KOPT-K1 (cell line): ENCODE data around the gene HNRNPA3.

Experiments
- H3K27ac ChIP-seq: fragments of 200-600 bp; sonication (generic); 2 replicates; pipeline ENCODE4 v1.5.1; 2016; ENCODE audit warnings: antibody characterized with exemption, mild to moderate bottlenecking, low read depth, low read length; ENCODE audit not compliant: poor library complexity, severe bottlenecking
- H3K36me3 ChIP-seq: fragments of 200-600 bp; sonication (generic); 2 replicates; pipeline ENCODE4 v1.5.1; 2017; ENCODE audit warnings: antibody characterized with exemption, mild to moderate bottlenecking, low read length, moderate library complexity; ENCODE audit not compliant: insufficient read depth
- H3K9me3 ChIP-seq: fragments of 200-600 bp; sonication (generic); 2 replicates; pipeline ENCODE4 v1.5.1; 2017; ENCODE audit warnings: antibody characterized with exemption, low read length, mild to moderate bottlenecking; ENCODE audit not compliant: insufficient read depth, poor library complexity, severe bottlenecking

The HNRNPA3 gene

DNA sequence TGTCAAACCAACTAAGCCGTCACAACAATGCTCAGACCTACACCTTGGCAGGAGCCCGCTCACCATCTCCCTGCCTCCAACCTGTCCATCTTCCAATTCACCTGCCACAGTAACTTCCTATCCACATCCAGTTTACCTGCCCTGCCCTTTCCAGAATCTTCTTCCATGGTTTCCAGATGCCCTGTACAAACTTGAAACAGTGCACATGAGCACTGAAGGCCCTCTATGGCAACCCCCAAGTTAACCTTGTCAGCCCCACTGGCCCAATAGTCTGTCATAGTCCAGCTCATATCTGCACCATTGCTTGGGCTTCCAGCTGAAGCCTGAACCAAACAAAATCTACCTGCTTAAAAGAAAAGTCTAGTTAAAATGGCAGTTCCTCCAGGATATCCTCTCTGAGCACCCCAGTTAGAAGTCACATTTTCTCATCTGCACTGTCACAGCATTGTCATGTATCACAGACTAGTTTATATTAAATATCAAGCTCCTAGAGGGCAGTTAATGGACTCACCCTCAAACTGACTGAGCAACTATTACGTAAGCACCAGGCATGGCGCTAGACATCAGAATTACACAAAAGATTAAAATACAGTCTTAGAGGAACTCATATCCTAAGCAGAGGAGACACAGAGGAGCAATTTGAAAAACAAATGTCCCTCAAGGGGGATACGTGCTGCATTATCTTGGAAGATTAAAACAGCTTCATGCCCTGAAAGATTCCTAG lies 40.4 kb downstream of the HNRNPA3 start:
- Histone ChIP-seq H3K36me3 (peaks cover 40% of the 10 kb centered on the region; the same call in 1 of the 2 replicates), H3K27ac (no peak overlapping the region), H3K9me3 (peaks cover under 1% of the 10 kb centered on the region)

DNA sequence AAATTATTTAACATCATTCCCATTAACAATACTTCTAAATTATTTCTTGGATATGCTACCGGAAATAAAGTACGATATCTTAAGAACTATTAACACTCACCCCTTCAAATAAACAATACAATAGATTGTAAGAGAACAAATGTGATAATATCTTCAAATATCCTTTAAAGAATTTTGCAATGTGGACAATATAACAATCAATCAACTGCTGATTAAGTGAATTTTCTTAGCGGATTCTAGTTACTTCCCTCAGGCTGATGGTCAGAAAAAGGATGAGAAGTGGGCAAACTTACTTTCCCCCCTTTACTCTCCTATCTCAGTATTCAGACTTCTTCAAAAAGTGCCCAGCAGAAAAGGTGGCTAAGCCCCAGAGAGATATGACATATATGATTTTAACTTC lies 41.1 kb downstream of the HNRNPA3 start:
- H3K27ac ChIP-seq: no peak overlapping the region
- H3K36me3 ChIP-seq: peaks cover 41% of the 10 kb centered on the region; the same call in 1 of the 2 replicates
- peaks cover 4% of the 10 kb centered on the region for H3K9me3 ChIP-seq

GRCh38 chr2:177254433-177255226 lies 42.0 kb downstream of the HNRNPA3 start:
- H3K36me3 ChIP-seq: peaks cover 44% of the 10 kb centered on the region; the same call in 1 of the 2 replicates
- peaks cover 4% of the 10 kb centered on the region for H3K9me3 ChIP-seq
- no peak overlapping the region for H3K27ac ChIP-seq

DNA sequence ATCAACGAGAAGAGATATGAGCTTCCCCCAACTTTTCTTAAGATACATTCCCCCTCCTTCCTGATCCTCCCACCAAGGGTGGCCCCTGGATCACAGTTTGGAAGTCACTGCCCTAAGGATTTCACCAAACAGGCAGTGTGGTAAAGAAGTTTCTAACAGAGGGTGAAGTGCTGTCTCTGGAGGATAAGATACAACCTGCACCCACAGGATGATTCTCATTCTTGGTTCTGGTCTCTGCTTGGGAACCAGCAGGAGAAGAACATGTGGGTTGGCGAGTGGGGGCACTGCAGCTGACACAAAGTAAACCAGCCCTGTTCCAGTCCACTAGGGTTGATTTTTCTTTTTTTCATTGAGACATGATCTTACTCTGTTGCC lies 42.6 kb downstream of the HNRNPA3 start:
- Histone ChIP-seq H3K9me3 (peaks cover 4% of the 10 kb centered on the region), H3K27ac (no peak overlapping the region), H3K36me3 (peaks cover 44% of the 10 kb centered on the region; the same call in 1 of the 2 replicates)

DNA sequence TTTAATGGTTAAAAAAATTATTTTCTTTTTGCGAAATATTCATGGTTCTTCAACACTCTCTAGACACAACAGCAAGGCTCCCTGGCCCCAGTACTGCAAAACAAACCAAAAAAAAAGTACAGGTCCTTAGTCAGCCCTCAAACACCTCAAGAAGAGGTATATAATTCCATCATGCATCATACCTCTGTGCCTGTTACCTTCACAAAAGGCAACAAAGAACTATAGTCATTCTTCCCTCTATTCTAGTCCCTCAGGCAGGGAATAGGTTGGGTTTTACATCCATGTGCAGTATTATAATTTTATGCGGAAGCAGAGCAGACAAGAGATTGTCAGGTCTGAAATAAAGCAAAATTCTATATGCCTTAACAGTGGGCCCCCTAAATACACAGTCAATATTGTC lies 43.4 kb downstream of the HNRNPA3 start:
- Histone ChIP-seq H3K36me3 (peaks cover 44% of the 10 kb centered on the region; the same call in 1 of the 2 replicates), H3K9me3 (peaks cover 4% of the 10 kb centered on the region), H3K27ac (no peak overlapping the region)

- no peak overlapping the region for H3K27ac ChIP-seq
- peaks cover 4% of the 10 kb centered on the region for H3K9me3 ChIP-seq
- peaks cover 44% of the 10 kb centered on the region; the same call in 1 of the 2 replicates for H3K36me3 ChIP-seq
Measured at GRCh38 chr2:177256695-177257094, 44.1 kb downstream of the HNRNPA3 start.

DNA sequence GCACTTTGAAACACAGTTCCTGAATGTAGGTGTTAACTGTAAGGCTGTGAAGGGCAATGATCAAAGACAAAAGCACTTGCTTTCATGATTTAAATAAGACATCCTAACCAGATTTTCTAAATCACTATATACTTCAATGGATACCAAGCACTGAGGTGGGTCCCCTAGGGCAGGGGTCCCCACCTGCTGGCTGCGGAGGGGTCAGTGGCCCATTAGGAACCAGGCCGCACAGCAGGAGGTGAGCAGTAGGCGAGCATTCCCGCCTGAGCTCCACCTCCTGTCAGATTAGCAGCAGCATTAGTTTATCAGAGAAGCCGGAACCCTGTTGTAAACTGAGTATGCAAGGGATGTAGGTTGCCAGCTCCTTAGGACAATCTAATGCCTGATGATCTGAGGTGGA lies 44.9 kb downstream of the HNRNPA3 start:
- peaks cover 4% of the 10 kb centered on the region for H3K9me3 ChIP-seq
- peaks cover 44% of the 10 kb centered on the region; the same call in 1 of the 2 replicates for H3K36me3 ChIP-seq
- no peak overlapping the region for H3K27ac ChIP-seq

- Histone ChIP-seq H3K9me3 (peaks cover 4% of the 10 kb centered on the region), H3K27ac (no peak overlapping the region), H3K36me3 (peaks cover 38% of the 10 kb centered on the region; the same call in 1 of the 2 replicates)
Measured at GRCh38 chr2:177258059-177258458, 45.5 kb downstream of the HNRNPA3 start.

DNA sequence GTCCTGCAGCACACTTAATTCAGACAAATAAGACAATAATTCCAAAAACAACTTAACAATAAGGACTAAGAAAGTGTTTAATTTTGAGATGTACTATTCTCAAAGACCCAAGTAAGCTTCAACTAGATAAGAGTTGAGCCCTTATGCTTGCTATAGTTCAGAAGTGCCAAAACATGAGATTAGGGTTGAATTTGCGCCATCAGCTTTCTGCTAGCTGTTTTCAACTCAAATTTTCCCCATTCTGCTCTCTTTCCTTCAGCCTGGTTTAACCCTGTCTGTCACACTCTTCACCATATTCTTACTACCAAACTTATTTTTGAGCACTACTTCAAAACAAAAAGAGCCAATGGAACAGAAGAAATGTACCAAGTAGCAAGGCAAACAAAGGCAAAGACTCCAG lies 47.8 kb downstream of the HNRNPA3 start:
- Histone ChIP-seq H3K9me3 (peaks cover 4% of the 10 kb centered on the region), H3K36me3 (peaks cover 18% of the 10 kb centered on the region; the same call in 1 of the 2 replicates), H3K27ac (no peak overlapping the region)

DNA sequence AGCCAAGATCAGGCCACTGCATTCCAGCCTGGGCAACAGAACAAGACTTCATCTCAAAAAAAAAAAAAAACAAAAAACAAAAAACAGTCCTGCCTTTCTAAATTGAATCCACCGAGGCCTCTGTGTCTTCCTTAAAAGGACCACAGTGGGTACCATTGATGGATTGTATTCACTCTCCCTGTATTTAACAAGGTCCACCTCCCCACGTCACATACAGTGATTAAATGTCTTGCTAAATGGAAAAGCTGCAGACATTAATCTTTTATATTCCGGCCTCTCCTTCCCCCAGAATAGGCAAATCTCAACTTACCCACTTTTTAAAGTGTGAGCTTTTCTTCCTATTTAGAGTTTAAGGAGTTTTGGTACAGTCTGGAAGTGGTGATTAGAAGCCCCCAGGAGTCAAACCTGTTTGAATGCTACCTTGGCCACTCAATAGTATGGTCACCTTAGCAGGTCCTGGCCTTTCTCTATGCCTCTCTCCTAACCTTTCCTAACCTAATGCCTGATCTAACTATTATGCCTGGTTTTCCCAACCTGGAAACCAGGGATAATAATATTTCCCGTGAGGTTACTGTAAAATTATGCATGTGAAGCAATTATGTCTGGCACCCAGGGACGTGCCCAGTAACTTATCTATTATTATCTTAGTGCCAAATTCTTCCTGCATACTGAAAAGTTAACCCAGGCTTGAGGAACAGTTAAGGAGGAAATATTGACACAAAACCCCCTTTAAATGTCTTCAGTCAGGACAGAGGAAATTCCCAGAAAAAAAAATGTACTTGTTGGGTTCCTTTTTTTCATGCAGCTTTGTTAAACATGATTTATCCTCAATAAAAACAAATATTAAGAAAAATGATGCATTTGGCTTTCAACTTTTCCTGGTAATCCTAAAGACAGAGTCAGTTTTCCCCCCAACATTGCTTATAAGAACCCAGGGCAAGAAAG lies 48.8 kb downstream of the HNRNPA3 start:
- no peak overlapping the region for H3K27ac ChIP-seq
- peaks cover 14% of the 10 kb centered on the region; the same call in 1 of the 2 replicates for H3K36me3 ChIP-seq
- peaks cover 4% of the 10 kb centered on the region for H3K9me3 ChIP-seq

- Histone ChIP-seq H3K27ac (peak overlapping the region; percentile 100), H3K9me3 (peaks cover 4% of the 10 kb centered on the region), H3K36me3 (peaks cover 14% of the 10 kb centered on the region; the same call in 1 of the 2 replicates)
Measured at GRCh38 chr2:177262092-177262491, 49.5 kb downstream of the HNRNPA3 start.

DNA sequence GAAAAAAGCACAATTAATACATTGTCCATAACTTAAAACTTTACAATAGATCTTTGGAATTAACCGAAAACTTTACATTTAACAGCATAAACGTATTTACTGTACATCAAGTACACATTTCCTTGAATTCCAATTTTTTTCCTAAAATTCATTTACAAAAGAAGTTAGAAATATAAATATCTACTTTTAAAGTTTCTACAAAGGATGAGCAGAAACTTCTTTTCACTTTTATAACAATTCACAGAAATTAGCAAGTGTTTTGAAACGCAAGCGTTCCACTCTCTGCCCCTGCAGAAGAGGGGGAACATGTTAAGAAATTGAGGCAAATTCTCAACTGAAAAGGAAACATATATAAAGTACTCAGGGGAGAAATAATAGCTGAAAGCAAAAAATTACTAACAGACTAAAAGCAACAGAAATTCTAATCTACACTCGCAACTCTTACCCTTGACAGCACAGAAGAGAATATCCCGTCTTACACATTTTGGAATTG lies 50.4 kb downstream of the HNRNPA3 start:
- peaks cover 4% of the 10 kb centered on the region for H3K9me3 ChIP-seq
- peaks cover 10% of the 10 kb centered on the region; the same call in 1 of the 2 replicates for H3K36me3 ChIP-seq
- peak overlapping the region; percentile 100 for H3K27ac ChIP-seq

GRCh38 chr2:177263451-177264208 lies 51.0 kb downstream of the HNRNPA3 start:
- no peaks in the 10 kb centered on the region for H3K9me3 ChIP-seq

GRCh38 chr2:177264209-177264692 lies 51.7 kb downstream of the HNRNPA3 start:
- Histone ChIP-seq H3K27ac (peak overlapping the region; percentile 100), H3K36me3 (0 out of 2 replicates have a peak, but pooled peaks cover under 1% of the 10 kb centered on the region)

More at GRCh38 chr2:177263451-177264208, 51.0 kb downstream of the HNRNPA3 start:
- Histone ChIP-seq H3K27ac (peak overlapping the region; percentile 100), H3K36me3 (0 out of 2 replicates have a peak, but pooled peaks cover 6% of the 10 kb centered on the region)

More at GRCh38 chr2:177264209-177264692, 51.7 kb downstream of the HNRNPA3 start:
- no peaks in the 10 kb centered on the region for H3K9me3 ChIP-seq
